Mesendoderm (in vitro differentiated cells): ENCODE results near the gene EPGN.

ENCODE experiments used
- DNase-seq: peaks from one replicate; pipeline ENCODE4 v3.0.0; 2013
- H2AK5ac ChIP-seq: 2 replicates; pipeline ENCODE4 v1.6.1; 2013; ENCODE audit warnings: low read length, inconsistent platforms
- H2BK120ac ChIP-seq: 2 replicates; pipeline ENCODE4 v1.6.1; 2013; ENCODE audit warnings: low read depth, mild to moderate bottlenecking, low read length, moderate library complexity, mixed read lengths
- H2BK15ac ChIP-seq: replicated peaks from 2 replicates; pipeline ENCODE4 v1.6.1; 2013; ENCODE audit warnings: low read depth, mild to moderate bottlenecking, moderate library complexity
- H2BK5ac ChIP-seq: 2 replicates; pipeline ENCODE4 v1.6.1; 2013; ENCODE audit warnings: low read length, inconsistent platforms
- H3K18ac ChIP-seq: 2 replicates; pipeline ENCODE4 v1.6.1; 2013; ENCODE audit warnings: mild to moderate bottlenecking, low read length, mixed read lengths
- H3K23ac ChIP-seq: one replicate; pipeline ENCODE4 v1.6.1; 2013; ENCODE audit warnings: low read length
- H3K27ac ChIP-seq: 2 replicates; pipeline ENCODE4 v1.5.1; 2013; ENCODE audit warnings: low read depth, mild to moderate bottlenecking, inconsistent platforms, low read length, moderate library complexity
- H3K27me3 ChIP-seq: 2 replicates; pipeline ENCODE4 v1.6.1; 2013; ENCODE audit warnings: low read length, control low read depth, mild to moderate bottlenecking, inconsistent platforms; ENCODE audit not compliant: insufficient read depth, poor library complexity
- H3K36me3 ChIP-seq: 2 replicates; pipeline ENCODE4 v1.6.1; 2013; ENCODE audit warnings: low read length, inconsistent platforms; ENCODE audit not compliant: control insufficient read depth, insufficient read depth
- H3K4ac ChIP-seq: one replicate; pipeline ENCODE4 v1.6.1; 2013; ENCODE audit warnings: low read depth, mild to moderate bottlenecking, low read length, moderate library complexity
- H3K4me1 ChIP-seq: 2 replicates; pipeline ENCODE4 v1.6.1; 2013; ENCODE audit warnings: low read depth, low read length, inconsistent platforms; ENCODE audit not compliant: control insufficient read depth
- H3K4me2 ChIP-seq: 2 replicates; pipeline ENCODE4 v1.6.1; 2013; ENCODE audit warnings: low read length
- H3K4me3 ChIP-seq: 2 replicates; pipeline ENCODE4 v1.5.1; 2013; ENCODE audit warnings: mild to moderate bottlenecking, low read length
- H3K56ac ChIP-seq: one replicate; pipeline ENCODE4 v1.6.1; 2013; ENCODE audit warnings: low read length
- H3K79me1 ChIP-seq: 2 replicates; pipeline ENCODE4 v1.6.1; 2013; ENCODE audit warnings: low read length, inconsistent platforms
- H3K79me2 ChIP-seq: 2 replicates; pipeline ENCODE4 v1.6.1; 2013; ENCODE audit warnings: mild to moderate bottlenecking, low read length; ENCODE audit not compliant: control insufficient read depth, insufficient read depth
- H3K9ac ChIP-seq: 2 replicates; pipeline ENCODE4 v1.6.1; 2013; ENCODE audit warnings: low read length, inconsistent platforms
- H4K5ac ChIP-seq: one replicate; pipeline ENCODE4 v1.6.1; 2013; ENCODE audit warnings: low read length
- H4K8ac ChIP-seq: one replicate; pipeline ENCODE4 v1.6.1; 2013; ENCODE audit warnings: low read depth, mild to moderate bottlenecking, control low read depth, low read length, moderate library complexity
- WGBS: extraction: QIAGEN DNeasy Blood & Tissue Kit; methylation state at CpG from one replicate; pipeline ENCODE4 v1.1.7; 2013; ENCODE audit warnings: low lambda C conversion rate, missing lambda C conversion rate; ENCODE audit not compliant: insufficient coverage; ENCODE audit errors: extremely low coverage; 5-methylcytosine and 5-hydroxymethylcytosine counted together

EPGN gene

GRCh38 chr4:74364652-74365491, 56.6 kb downstream of the EPGN start, which contains the start of gene EREG:
EREG (plus strand) TSS chr4:74365145; CDS start chr4:74365309, 164 bp downstream.
- H3K18ac ChIP-seq = no peak within 1 kb of the TSS
- no peaks in the 10 kb centered on the region for H3K79me1 ChIP-seq
- H3K79me2 ChIP-seq = no peaks in the 10 kb centered on the region
- H3K23ac ChIP-seq = no peak within 1 kb of the TSS
- H4K5ac ChIP-seq = no peak within 1 kb of the TSS
- H3K9ac ChIP-seq = peak within 1 kb of the TSS; percentile 9
- no peak within 1 kb of the TSS for H2BK5ac ChIP-seq
- DNase-seq = peak; percentile 89
- H3K4me2 ChIP-seq = peak within 1 kb of the TSS; percentile 81
- WGBS = no CpG with 5 or more reads among the region's 40 CpGs
- H2AK5ac ChIP-seq = no peak within 1 kb of the TSS
- no peak within 1 kb of the TSS for H3K4ac ChIP-seq
- no peaks in the 10 kb centered on the region for H3K36me3 ChIP-seq
- H3K4me1 ChIP-seq = peaks cover 4% of the 10 kb centered on the region
- H2BK15ac ChIP-seq = no peak within 1 kb of the TSS
- H3K56ac ChIP-seq = peak within 1 kb of the TSS; percentile 68
- H4K8ac ChIP-seq = no peak within 1 kb of the TSS
- H3K4me3 ChIP-seq = peak within 1 kb of the TSS; percentile 46
- H3K27ac ChIP-seq = no peak within 1 kb of the TSS
- H3K27me3 ChIP-seq = no peaks in the 10 kb centered on the region
- H2BK120ac ChIP-seq = no peak within 1 kb of the TSS

GRCh38 chr4:74365761-74366160, 57.5 kb downstream of the EPGN start:
- no CpG with 5 or more reads among the region's 11 CpGs for WGBS
- Histone ChIP-seq H4K5ac (no peak overlapping the region), H2AK5ac (no peak overlapping the region), H3K4me3 (no peak overlapping the region), H3K79me2 (no peaks in the 10 kb centered on the region), H4K8ac (no peak overlapping the region), H3K18ac (no peak overlapping the region), H3K23ac (no peak overlapping the region), H3K27ac (no peak overlapping the region), H2BK5ac (no peak overlapping the region), H2BK120ac (no peak overlapping the region), H3K9ac (no peak overlapping the region), H3K79me1 (no peaks in the 10 kb centered on the region), H2BK15ac (no peak overlapping the region), H3K4ac (no peak overlapping the region), H3K4me2 (peak overlapping the region; percentile 62), H3K4me1 (peaks cover 4% of the 10 kb centered on the region), H3K27me3 (no peaks in the 10 kb centered on the region), H3K56ac (peak overlapping the region; percentile 59), H3K36me3 (no peaks in the 10 kb centered on the region)
- DNase-seq = peak; percentile 31
